T-helper 1 cell treated with Interleukin-12 subunit alpha and Interleukin-12 subunit beta and Interleukin-4 antibody, amounts not matched to agents 30 μg/mL and 1 μg/mL, for 36 hours (primary cell): ENCODE measurements around the gene TXLNA.
A peak's percentile ranks its signal among the peaks of the same experiment; 100 is the strongest.

Experiments used
- H3K27ac Mint-ChIP-seq: one replicate; pipeline ENCODE4 v1.8.0; 2021; ENCODE audit warnings: mild to moderate bottlenecking, mixed read lengths
- H3K27me3 Mint-ChIP-seq: one replicate; pipeline ENCODE4 v1.8.0; 2021; ENCODE audit warnings: low read depth, mixed read lengths
- H3K36me3 Mint-ChIP-seq: one replicate; pipeline ENCODE4 v1.8.0; 2021; ENCODE audit warnings: low read depth, mixed read lengths
- H3K4me1 Mint-ChIP-seq: one replicate; pipeline ENCODE4 v1.8.0; 2021; ENCODE audit warnings: low read depth, mixed read lengths
- H3K4me3 Mint-ChIP-seq: one replicate; pipeline ENCODE4 v1.8.0; 2021; ENCODE audit warnings: mild to moderate bottlenecking, moderate library complexity, mixed read lengths
- H3K9me3 Mint-ChIP-seq: one replicate; pipeline ENCODE4 v1.8.0; 2021; ENCODE audit warnings: mixed read lengths

The TXLNA gene

GRCh38 chr1:32216566-32216965 lies 37.1 kb downstream of the TXLNA start:
- Mint-ChIP-seq H3K4me3 (no peak overlapping the region), H3K4me1 (peaks cover 20% of the 10 kb centered on the region), H3K27ac (peak overlapping the region; percentile 67), H3K36me3 (peaks cover 6% of the 10 kb centered on the region), H3K27me3 (no peaks in the 10 kb centered on the region), H3K9me3 (no peaks in the 10 kb centered on the region)

- no peak overlapping the region for H3K4me3 Mint-ChIP-seq
- H3K4me1 Mint-ChIP-seq, result peaks cover 26% of the 10 kb centered on the region
- no peaks in the 10 kb centered on the region for H3K27me3 Mint-ChIP-seq
- H3K9me3 Mint-ChIP-seq, result no peaks in the 10 kb centered on the region
- H3K36me3 Mint-ChIP-seq, result peaks cover 9% of the 10 kb centered on the region
- H3K27ac Mint-ChIP-seq, result no peak overlapping the region
These were observed 39.5 kb downstream of the TXLNA start for GRCh38 chr1:32219022-32219421.

GRCh38 chr1:32220746-32221580 lies 41.5 kb downstream of the TXLNA start:
- Mint-ChIP-seq H3K4me1 (peaks cover 26% of the 10 kb centered on the region), H3K27me3 (no peaks in the 10 kb centered on the region), H3K4me3 (peak overlapping the region; percentile 95), H3K9me3 (no peaks in the 10 kb centered on the region), H3K27ac (peak overlapping the region; percentile 95), H3K36me3 (peaks cover 16% of the 10 kb centered on the region)

GRCh38 chr1:32221581-32221979 lies 42.1 kb downstream of the TXLNA start:
- peaks cover 24% of the 10 kb centered on the region for H3K4me1 Mint-ChIP-seq
- H3K4me3 Mint-ChIP-seq, result peak overlapping the region; percentile 95
- no peaks in the 10 kb centered on the region for H3K9me3 Mint-ChIP-seq
- no peaks in the 10 kb centered on the region for H3K27me3 Mint-ChIP-seq
- H3K27ac Mint-ChIP-seq, result peak overlapping the region; percentile 95
- H3K36me3 Mint-ChIP-seq, result peaks cover 18% of the 10 kb centered on the region

GRCh38 chr1:32221980-32222755 lies 42.7 kb downstream of the TXLNA start, which contains the start of the genes EIF3I and TMEM234:
TSS of gene EIF3I (plus strand) at chr1:32222407. CDS start at chr1:32222442, 35 bp downstream.
TSS of gene TMEM234 (minus strand) at chr1:32222353. CDS start at chr1:32222322, 31 bp downstream.
- Mint-ChIP-seq H3K4me3 (peak within 1 kb of the TSS; percentile 95), H3K9me3 (no peaks in the 10 kb centered on the region), H3K27me3 (no peaks in the 10 kb centered on the region), H3K4me1 (peaks cover 24% of the 10 kb centered on the region), H3K36me3 (peaks cover 18% of the 10 kb centered on the region), H3K27ac (peak within 1 kb of the TSS; percentile 95)

- H3K27me3 Mint-ChIP-seq, result no peaks in the 10 kb centered on the region
- H3K4me1 Mint-ChIP-seq, result peaks cover 24% of the 10 kb centered on the region
- peak overlapping the region; percentile 95 for H3K4me3 Mint-ChIP-seq
- H3K27ac Mint-ChIP-seq, result peak overlapping the region; percentile 85
- H3K36me3 Mint-ChIP-seq, result peaks cover 33% of the 10 kb centered on the region
- H3K9me3 Mint-ChIP-seq, result no peaks in the 10 kb centered on the region
These were observed 44.2 kb downstream of the TXLNA start for GRCh38 chr1:32223683-32224082.

GRCh38 chr1:32224285-32224684 lies 44.8 kb downstream of the TXLNA start:
- Mint-ChIP-seq H3K36me3 (peaks cover 35% of the 10 kb centered on the region), H3K4me3 (peak overlapping the region; percentile 95), H3K4me1 (peaks cover 24% of the 10 kb centered on the region), H3K9me3 (no peaks in the 10 kb centered on the region), H3K27ac (peak overlapping the region; percentile 10), H3K27me3 (no peaks in the 10 kb centered on the region)

GRCh38 chr1:32228771-32229170 lies 49.3 kb downstream of the TXLNA start:
- Mint-ChIP-seq H3K27ac (no peak overlapping the region), H3K36me3 (peaks cover 36% of the 10 kb centered on the region)

GRCh38 chr1:32231843-32232432 lies 52.5 kb downstream of the TXLNA start:
- no peak overlapping the region for H3K4me3 Mint-ChIP-seq
- H3K27me3 Mint-ChIP-seq, result no peaks in the 10 kb centered on the region
- no peaks in the 10 kb centered on the region for H3K9me3 Mint-ChIP-seq
- peaks cover 23% of the 10 kb centered on the region for H3K36me3 Mint-ChIP-seq
- peaks cover 2% of the 10 kb centered on the region for H3K4me1 Mint-ChIP-seq
- peak overlapping the region; percentile 20 for H3K27ac Mint-ChIP-seq

More at GRCh38 chr1:32228771-32229170, 49.3 kb downstream of the TXLNA start:
- H3K27me3 Mint-ChIP-seq, result no peaks in the 10 kb centered on the region
- no peaks in the 10 kb centered on the region for H3K9me3 Mint-ChIP-seq
- no peak overlapping the region for H3K4me3 Mint-ChIP-seq
- peaks cover 13% of the 10 kb centered on the region for H3K4me1 Mint-ChIP-seq

- no peak overlapping the region for H3K27ac Mint-ChIP-seq
- H3K27me3 Mint-ChIP-seq, result no peaks in the 10 kb centered on the region
- peaks cover 18% of the 10 kb centered on the region for H3K36me3 Mint-ChIP-seq
- peaks cover 2% of the 10 kb centered on the region for H3K4me1 Mint-ChIP-seq
- no peak overlapping the region for H3K4me3 Mint-ChIP-seq
- H3K9me3 Mint-ChIP-seq, result no peaks in the 10 kb centered on the region
These were observed 53.3 kb downstream of the TXLNA start for GRCh38 chr1:32232558-32233304.

GRCh38 chr1:32234792-32235191 lies 55.3 kb downstream of the TXLNA start:
- H3K27ac Mint-ChIP-seq, result no peak overlapping the region
- H3K4me3 Mint-ChIP-seq, result no peak overlapping the region
- H3K27me3 Mint-ChIP-seq, result no peaks in the 10 kb centered on the region
- H3K9me3 Mint-ChIP-seq, result no peaks in the 10 kb centered on the region
- peaks cover 6% of the 10 kb centered on the region for H3K36me3 Mint-ChIP-seq
- H3K4me1 Mint-ChIP-seq, result peaks cover 2% of the 10 kb centered on the region

- peak overlapping the region; percentile 81 for H3K4me3 Mint-ChIP-seq
- H3K36me3 Mint-ChIP-seq, result peaks cover 2% of the 10 kb centered on the region
These were observed 59.9 kb downstream of the TXLNA start for GRCh38 chr1:32239337-32239736.

GRCh38 chr1:32239790-32240139 lies 60.3 kb downstream of the TXLNA start:
- peaks cover 3% of the 10 kb centered on the region for H3K4me1 Mint-ChIP-seq
- no peaks in the 10 kb centered on the region for H3K27me3 Mint-ChIP-seq
- H3K36me3 Mint-ChIP-seq, result peaks cover 2% of the 10 kb centered on the region
- no peaks in the 10 kb centered on the region for H3K9me3 Mint-ChIP-seq
- no peak overlapping the region for H3K27ac Mint-ChIP-seq
- H3K4me3 Mint-ChIP-seq, result peak overlapping the region; percentile 81

More at GRCh38 chr1:32239337-32239736, 59.9 kb downstream of the TXLNA start:
- Mint-ChIP-seq H3K27me3 (no peaks in the 10 kb centered on the region), H3K9me3 (no peaks in the 10 kb centered on the region), H3K4me1 (peaks cover 3% of the 10 kb centered on the region), H3K27ac (no peak overlapping the region)
